Measurements from ENCODE around the gene DHX9.
"Not testable (repeated sequence)": the region's sequence is repeated elsewhere in the genome, so short reads cannot be mapped to it uniquely, and the experiment has no call there.

DHX9 gene

GRCh38 chr1:182897696-182898095, 58.5 kb downstream of the DHX9 start:
- no peak for DNase-seq

GRCh38 chr1:182901946-182902345, 62.8 kb downstream of the DHX9 start:
- DNase-seq: not testable (repeated sequence)

- DNase-seq: no peak
Measured at GRCh38 chr1:182905321-182905720, 66.2 kb downstream of the DHX9 start.

GRCh38 chr1:182909578-182909977, 70.4 kb downstream of the DHX9 start:
- DNase-seq: no peak

- no peak for DNase-seq
Measured at GRCh38 chr1:182910143-182910542, 71.0 kb downstream of the DHX9 start.

- no peak for DNase-seq
Measured at GRCh38 chr1:182913401-182913800, 74.3 kb downstream of the DHX9 start.

GRCh38 chr1:182917378-182917777, 78.2 kb downstream of the DHX9 start:
- no peak for DNase-seq

- DNase-seq: no peak
Measured at GRCh38 chr1:182925661-182926060, 86.5 kb downstream of the DHX9 start.

- no peak for DNase-seq
Measured at GRCh38 chr1:182927693-182928433, 88.7 kb downstream of the DHX9 start.

GRCh38 chr1:182930985-182931384, 91.8 kb downstream of the DHX9 start:
- no peak for DNase-seq

GRCh38 chr1:182935716-182936115, 96.6 kb downstream of the DHX9 start:
- no peak for DNase-seq

All from NCI-H1694 treated with DMSO at 0.1 percent for 48 hours (cell line).